ENCODE measurements around the gene DIAPH1. TPM values are rescaled to one million over a fixed set of nuclear protein-coding genes. Genes with fewer than 3 reads are reported as not detected.

Gene DIAPH1
- total RNA-seq, 1 donor from 2014 or later, result 118 TPM

DNA sequence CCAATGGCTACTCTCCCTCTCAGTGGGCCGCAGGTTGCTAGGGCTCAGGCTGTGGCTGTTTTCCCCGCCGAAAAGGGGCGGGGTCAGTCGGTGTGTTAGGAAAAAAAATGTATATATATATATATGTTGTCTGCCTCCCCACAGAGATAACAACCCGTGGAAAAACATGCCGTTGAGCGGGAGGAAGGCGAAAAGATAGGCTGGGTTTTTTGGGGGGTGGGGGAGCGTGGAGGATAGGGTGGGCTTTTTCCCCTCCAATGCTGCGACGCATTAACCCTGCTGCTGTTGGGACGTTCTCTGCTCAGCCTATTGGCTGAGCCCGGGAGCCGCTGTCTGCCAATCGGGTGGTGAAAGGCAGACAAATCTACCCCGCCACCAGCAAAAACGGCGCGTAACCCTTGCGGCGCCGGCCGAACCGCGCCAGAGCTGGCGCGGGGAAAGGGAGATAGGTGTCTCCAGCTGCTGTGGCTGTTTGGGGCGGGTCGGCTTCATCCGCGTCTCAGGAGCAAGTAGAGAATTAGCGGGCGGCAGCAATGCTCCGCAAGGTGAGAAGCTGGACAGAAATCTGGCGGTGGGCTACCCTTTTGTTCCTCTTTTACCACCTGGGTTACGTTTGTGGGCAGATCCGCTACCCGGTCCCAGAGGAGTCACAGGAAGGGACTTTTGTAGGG is 134.0 kb downstream of the DIAPH1 start, which contains the start of gene PCDHGC4:
TSS of gene PCDHGC4 (plus strand) at position 390 of the 671 bp plus-strand sequence. CDS start at position 534, 144 bp downstream.
- ATAC-seq, result peak; percentile 8
- no peak for DNase-seq
- intact Hi-C loops (cut with DNase I), result no loop called here
- Histone ChIP-seq H3K9me3 (no peaks in the 10 kb centered on the region), H3K4me3 (peak within 1 kb of the TSS; percentile 33), H3K27me3 (peaks cover 5% of the 10 kb centered on the region), H3K4me1 (peaks cover 18% of the 10 kb centered on the region), H3K27ac (no peak within 1 kb of the TSS), H3K36me3 (peaks cover 4% of the 10 kb centered on the region)
- TF ChIP-seq, protein P1, sequence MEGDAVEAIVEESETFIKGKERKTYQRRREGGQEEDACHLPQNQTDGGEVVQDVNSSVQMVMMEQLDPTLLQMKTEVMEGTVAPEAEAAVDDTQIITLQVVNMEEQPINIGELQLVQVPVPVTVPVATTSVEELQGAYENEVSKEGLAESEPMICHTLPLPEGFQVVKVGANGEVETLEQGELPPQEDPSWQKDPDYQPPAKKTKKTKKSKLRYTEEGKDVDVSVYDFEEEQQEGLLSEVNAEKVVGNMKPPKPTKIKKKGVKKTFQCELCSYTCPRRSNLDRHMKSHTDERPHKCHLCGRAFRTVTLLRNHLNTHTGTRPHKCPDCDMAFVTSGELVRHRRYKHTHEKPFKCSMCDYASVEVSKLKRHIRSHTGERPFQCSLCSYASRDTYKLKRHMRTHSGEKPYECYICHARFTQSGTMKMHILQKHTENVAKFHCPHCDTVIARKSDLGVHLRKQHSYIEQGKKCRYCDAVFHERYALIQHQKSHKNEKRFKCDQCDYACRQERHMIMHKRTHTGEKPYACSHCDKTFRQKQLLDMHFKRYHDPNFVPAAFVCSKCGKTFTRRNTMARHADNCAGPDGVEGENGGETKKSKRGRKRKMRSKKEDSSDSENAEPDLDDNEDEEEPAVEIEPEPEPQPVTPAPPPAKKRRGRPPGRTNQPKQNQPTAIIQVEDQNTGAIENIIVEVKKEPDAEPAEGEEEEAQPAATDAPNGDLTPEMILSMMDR (IDR thresholded peaks at IDR 0.05), result no peak

DNA sequence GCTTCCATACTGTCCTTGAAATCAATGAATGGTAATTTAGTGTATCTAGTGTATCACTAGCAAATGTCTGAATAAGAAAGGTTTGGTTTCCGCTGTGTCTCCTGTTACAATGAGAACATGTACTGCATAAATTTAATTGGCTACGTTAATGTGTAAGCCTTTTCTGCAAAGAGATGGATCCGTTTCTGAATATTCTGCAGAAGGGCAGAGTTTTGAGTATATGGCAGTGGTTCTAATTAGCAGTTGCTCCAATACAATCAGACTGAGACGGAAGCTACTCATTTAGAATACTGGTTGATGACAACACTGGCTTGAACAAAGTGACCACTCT is 134.5 kb downstream of the DIAPH1 start:
- intact Hi-C loops (cut with DNase I), result no loop called here
- Histone ChIP-seq H3K4me3 (peak overlapping the region; percentile 33), H3K4me1 (peaks cover 18% of the 10 kb centered on the region), H3K9me3 (no peaks in the 10 kb centered on the region), H3K27ac (no peak overlapping the region), H3K27me3 (peaks cover 5% of the 10 kb centered on the region), H3K36me3 (peaks cover 4% of the 10 kb centered on the region)
- no peak for DNase-seq
- no peak for ATAC-seq
- TF ChIP-seq, protein P1 (IDR thresholded peaks at IDR 0.05), result no peak

DNA sequence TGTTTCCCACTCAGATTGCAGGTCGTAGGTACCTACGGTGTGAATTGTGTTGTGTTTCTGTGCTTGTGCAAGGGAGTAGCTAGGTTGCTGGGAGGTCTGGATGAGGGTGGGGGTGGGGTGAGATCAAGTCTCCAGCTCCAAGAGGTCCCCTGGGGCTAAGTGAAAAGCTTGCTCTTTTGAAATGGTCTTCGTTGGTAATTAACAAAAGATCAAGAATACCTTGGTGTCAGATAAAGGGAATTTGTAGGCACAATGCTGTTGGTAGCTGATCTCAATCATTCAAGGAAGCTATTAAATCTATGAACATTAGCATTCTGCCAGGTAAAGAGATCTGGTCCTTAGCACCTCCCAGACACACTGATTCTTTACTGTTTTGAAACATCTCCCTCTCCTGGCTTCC is 134.9 kb downstream of the DIAPH1 start:
- peak overlapping the region; percentile 33 for H3K4me3 ChIP-seq
- ATAC-seq (no peak), DNase-seq (no peak)
- no peak overlapping the region for H3K27ac ChIP-seq
- TF ChIP-seq, protein P1 (IDR thresholded peaks at IDR 0.05), result no peak
- peaks cover 5% of the 10 kb centered on the region for H3K27me3 ChIP-seq
- no peaks in the 10 kb centered on the region for H3K9me3 ChIP-seq
- peaks cover 18% of the 10 kb centered on the region for H3K4me1 ChIP-seq
- H3K36me3 ChIP-seq, result peaks cover 4% of the 10 kb centered on the region
- intact Hi-C loops (cut with DNase I), result no loop called here

DNA sequence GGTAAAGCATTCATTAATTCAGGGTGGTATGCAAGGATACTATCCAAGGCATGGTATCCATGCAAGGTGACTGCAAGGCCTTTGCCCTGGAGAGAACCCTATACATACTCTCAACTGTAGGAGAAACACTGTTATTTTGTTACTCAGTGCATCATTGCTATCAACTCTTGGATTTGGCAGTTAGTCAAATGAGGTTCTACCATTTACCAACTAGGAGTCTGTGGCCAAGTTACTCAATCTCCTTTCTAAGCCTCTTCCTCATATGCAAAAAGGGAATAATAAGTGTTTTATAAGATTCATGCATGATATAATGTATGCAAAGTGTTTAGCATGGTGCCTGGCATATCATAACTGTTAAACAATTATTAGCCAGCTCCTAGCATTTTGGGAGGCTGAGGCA is 139.0 kb downstream of the DIAPH1 start:
- no peak for ATAC-seq
- Histone ChIP-seq H3K36me3 (no peaks in the 10 kb centered on the region), H3K4me3 (peak overlapping the region; percentile 64), H3K4me1 (peaks cover 36% of the 10 kb centered on the region), H3K9me3 (no peaks in the 10 kb centered on the region), H3K27ac (no peak overlapping the region), H3K27me3 (peaks cover 9% of the 10 kb centered on the region)
- intact Hi-C loops (cut with DNase I), result no loop called here
- TF ChIP-seq, protein P1 (IDR thresholded peaks at IDR 0.05), result no peak
- no peak for DNase-seq

DNA sequence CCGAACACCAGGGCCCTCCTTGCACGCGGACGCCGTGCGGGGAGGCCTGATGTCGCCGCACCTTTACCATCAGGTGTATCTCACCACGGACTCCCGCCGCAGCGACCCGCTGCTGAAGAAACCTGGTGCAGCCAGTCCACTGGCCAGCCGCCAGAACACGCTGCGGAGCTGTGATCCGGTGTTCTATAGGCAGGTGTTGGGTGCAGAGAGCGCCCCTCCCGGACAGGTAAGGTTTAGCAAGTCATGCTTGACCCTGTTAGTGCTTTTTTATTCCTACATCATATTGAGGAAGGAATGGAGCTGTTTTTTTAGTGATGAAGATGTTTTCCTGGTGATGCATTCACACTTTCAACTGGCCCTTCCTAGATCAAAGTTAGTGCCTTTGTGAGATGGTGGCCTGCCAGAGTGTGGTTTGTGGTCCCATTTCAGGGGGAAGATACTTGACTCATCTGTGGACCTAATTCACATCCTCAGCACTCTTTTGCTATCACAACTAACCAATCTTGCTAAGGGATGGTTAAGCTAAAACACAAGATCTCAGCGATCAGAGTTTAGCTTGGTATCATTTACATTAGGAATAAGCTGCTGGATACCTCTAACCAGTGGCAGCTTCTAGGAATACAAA is 140.4 kb downstream of the DIAPH1 start:
- peak; percentile 91 for DNase-seq

More for the DNA sequence above, 140.4 kb downstream of the DIAPH1 start:
- Histone ChIP-seq H3K36me3 (no peaks in the 10 kb centered on the region), H3K4me3 (peak overlapping the region; percentile 64), H3K9me3 (no peaks in the 10 kb centered on the region), H3K27me3 (peaks cover 6% of the 10 kb centered on the region), H3K27ac (no peak overlapping the region), H3K4me1 (peaks cover 28% of the 10 kb centered on the region)
- intact Hi-C loops (cut with DNase I), result no loop called here
- peak; percentile 68 for ATAC-seq
- TF ChIP-seq, protein P1 (IDR thresholded peaks at IDR 0.05), result peak; percentile 46

Data from upper lobe of right lung (tissue), 1 donor.